GM12892 (cell line): Measurements from ENCODE around the gene PER2.

Experiments used
- DNase-seq: peaks from one replicate; pipeline ENCODE4 v3.0.0; 2011; ENCODE audit not compliant: insufficient read length
- FAIRE-seq: peaks from 2 replicates; lab custom pipeline; 2011; peaks lifted over from hg19 to GRCh38; lab: Jason Lieb, UNC
- POLR2A ChIP-seq: IDR thresholded peaks from 2 replicates; pipeline ENCODE4 v1.6.1; 2011; ENCODE audit warnings: low read depth, low read length, control low read depth
- POLR2AphosphoS5 ChIP-seq: IDR thresholded peaks from 2 replicates; pipeline ENCODE4 v1.6.1; 2011; ENCODE audit warnings: low read depth, low read length, control low read depth
- TAF1 ChIP-seq: IDR thresholded peaks from 2 replicates; pipeline ENCODE4 v1.6.1; 2011; ENCODE audit warnings: low read depth, mild to moderate bottlenecking, control low read depth, low read length, borderline replicate concordance

The PER2 gene

DNA sequence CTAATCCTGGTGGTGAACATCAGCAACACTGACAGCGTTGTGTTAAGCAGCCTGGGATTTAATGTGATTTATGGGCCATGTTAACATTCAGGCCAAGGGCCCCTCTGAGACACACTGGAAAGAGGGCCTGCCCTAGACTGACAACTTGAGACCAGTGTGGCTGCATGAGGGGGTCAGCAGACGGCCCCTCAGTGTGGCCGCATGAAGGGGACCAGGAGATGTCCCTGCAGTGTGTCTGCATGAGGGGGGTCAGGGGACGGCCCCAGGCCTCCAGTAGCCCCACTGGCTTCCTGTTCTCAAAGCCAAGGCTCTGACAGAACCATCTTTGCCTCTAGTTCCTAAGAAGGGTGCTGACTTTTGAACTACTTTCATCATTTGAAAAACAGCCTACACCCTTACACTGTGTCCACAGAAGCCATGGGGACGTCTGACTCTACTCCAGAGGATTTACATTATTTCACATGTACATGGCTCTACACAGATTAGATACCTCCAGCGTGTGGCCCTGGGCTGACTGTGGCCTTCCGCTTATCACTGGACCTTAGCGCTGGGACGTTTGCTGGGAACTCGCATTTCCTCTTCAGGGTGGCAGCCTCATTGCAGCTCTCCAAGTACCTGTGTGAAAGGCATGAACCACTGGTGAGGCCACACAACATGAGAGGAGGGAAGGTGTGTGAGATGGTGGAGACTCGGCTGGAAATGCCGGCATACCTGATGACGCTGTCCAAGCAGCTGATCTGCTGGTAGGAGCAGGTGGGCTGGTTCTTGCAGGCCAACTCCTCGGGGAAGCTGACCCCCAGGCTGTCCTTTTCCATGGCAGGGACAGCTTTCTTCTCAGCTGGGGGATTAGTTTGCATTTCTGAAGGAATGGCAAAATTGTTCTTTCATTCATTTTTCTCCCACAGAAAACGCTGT, 30.4 kb downstream of the PER2 start:
- no peak for TF ChIP-seq POLR2A
- no peak for TF ChIP-seq TAF1
- TF ChIP-seq POLR2AphosphoS5: no peak; the same call in 1 of the 2 replicates
- DNase-seq (no peak), FAIRE-seq (no peak)

GRCh38 chr2:238256594-238257104, 31.8 kb downstream of the PER2 start:
- TF ChIP-seq POLR2A: no peak
- no peak for TF ChIP-seq POLR2AphosphoS5
- no peak for TF ChIP-seq TAF1
- DNase-seq: peak; percentile 71
- no peak for FAIRE-seq

DNA sequence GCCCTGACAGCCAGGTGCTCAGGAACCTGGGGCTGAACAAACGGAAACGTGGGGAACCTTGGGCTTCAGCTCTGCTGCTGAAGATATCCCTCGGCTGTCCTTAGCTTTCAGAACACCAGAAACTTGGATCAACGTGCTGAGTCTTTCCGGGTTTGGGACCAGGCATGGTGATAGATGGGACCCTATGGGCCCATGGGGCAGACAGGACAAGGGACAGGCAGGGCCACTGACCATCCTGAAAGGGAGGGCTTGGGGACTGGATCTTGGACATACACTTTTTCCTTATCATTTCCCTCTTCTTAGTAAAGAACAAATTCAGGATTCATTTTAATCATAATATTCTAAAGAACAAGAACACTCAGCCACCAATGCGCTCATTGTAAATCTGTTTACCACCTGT, 32.3 kb downstream of the PER2 start:
- TF ChIP-seq POLR2A (no peak), POLR2AphosphoS5 (no peak), TAF1 (no peak)
- FAIRE-seq (no peak), DNase-seq (no peak)

- TF ChIP-seq TAF1: no peak
- no peak for TF ChIP-seq POLR2AphosphoS5
- TF ChIP-seq POLR2A: no peak
- FAIRE-seq (no peak), DNase-seq (no peak)
Observed at GRCh38 chr2:238255636-238256035, 32.8 kb downstream of the PER2 start.

DNA sequence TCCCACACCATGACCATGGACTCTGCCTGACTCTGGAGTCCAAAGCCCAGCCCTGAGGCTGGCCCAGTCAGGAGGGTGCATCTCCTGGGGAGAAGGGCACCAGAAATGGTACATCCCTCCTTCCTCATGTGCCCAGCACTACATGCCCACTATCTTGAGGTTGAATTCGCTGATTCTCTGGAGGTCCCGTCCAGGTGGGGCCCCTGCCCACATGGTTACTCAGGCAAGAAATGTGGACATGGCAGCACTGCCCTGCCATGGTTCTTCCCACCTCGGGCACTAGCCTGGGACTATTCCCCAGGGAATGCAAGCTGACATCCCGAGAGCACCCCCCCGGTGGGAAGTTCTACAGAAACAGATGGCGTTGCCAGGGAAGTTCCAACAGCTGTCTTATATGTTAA, 33.3 kb downstream of the PER2 start:
- FAIRE-seq: no peak
- no peak for TF ChIP-seq TAF1

GRCh38 chr2:238254095-238254723, 34.2 kb downstream of the PER2 start:
- no peak for FAIRE-seq
- no peak for DNase-seq
- TF ChIP-seq POLR2A (no peak), POLR2AphosphoS5 (no peak), TAF1 (no peak)

More for the DNA sequence above, 33.3 kb downstream of the PER2 start:
- DNase-seq: no peak

GRCh38 chr2:238252766-238253630, 35.4 kb downstream of the PER2 start:
- TF ChIP-seq POLR2A (no peak), TAF1 (no peak), POLR2AphosphoS5 (no peak)
- FAIRE-seq: no peak
- DNase-seq: no peak

DNA sequence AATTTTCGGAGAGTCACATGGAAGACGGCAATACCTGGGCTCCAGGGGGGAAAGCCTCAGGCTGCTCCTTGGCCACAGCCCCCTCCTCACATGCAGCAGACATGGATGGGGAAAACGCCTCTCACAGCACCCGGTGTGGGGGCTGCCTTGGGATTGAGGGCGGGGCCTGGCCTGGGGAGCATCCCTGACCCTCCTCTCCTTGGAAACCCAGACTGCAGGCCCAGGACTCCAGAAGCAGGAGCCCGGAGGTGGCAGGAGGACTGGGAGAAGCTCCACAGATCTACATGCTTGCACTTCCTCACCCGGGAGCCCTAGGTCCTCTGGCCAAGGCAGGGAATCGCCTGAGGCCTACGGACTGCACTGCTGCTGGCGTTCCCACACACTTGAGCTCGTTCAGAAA, 36.4 kb downstream of the PER2 start:
- DNase-seq (no peak), FAIRE-seq (no peak)
- TF ChIP-seq POLR2A (no peak), TAF1 (no peak), POLR2AphosphoS5 (no peak)

DNA sequence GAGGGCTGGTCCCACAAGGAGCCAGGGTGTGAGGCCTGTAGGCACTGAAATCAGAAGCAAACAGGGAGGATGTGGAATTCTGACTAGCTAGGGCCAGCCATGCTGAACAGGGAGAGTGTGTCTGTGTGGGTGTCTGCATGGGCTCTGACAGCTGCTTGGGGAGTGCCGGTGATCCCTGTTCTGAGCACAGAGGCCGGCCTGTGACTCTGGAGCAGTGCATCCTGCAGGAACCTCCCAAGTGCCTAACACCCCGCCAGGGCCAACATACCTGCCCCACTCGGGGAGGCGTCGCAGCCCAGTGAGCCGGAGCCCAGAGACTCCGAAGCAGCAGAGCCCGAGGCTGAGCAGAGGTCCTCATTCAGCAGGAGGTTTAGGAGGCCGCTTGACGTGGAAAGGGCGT, 37.1 kb downstream of the PER2 start:
- TF ChIP-seq POLR2AphosphoS5 (no peak), POLR2A (no peak), TAF1 (no peak)
- DNase-seq: no peak
- FAIRE-seq: no peak

DNA sequence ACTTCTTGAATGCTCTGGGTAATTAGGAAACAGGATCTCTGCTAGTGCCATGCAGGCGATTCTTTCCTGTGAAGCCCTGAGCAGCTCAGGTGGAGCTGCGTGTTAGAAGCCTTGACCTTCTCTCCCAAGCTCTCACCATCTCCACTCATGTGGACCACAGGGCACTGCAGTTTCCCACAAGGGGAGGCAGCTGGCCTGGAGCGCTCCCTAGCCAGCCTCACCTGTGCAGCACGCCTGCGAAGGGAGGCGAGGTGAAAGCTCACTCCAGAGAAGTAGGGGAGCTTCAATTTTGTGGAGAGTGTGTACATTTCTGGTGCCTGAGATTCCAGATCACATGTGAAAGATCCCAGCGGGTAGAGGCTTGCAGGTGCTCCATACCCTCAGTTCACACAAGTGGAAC, 37.5 kb downstream of the PER2 start:
- DNase-seq (no peak), FAIRE-seq (no peak)
- no peak for TF ChIP-seq POLR2A
- TF ChIP-seq TAF1: no peak
- no peak for TF ChIP-seq POLR2AphosphoS5

DNA sequence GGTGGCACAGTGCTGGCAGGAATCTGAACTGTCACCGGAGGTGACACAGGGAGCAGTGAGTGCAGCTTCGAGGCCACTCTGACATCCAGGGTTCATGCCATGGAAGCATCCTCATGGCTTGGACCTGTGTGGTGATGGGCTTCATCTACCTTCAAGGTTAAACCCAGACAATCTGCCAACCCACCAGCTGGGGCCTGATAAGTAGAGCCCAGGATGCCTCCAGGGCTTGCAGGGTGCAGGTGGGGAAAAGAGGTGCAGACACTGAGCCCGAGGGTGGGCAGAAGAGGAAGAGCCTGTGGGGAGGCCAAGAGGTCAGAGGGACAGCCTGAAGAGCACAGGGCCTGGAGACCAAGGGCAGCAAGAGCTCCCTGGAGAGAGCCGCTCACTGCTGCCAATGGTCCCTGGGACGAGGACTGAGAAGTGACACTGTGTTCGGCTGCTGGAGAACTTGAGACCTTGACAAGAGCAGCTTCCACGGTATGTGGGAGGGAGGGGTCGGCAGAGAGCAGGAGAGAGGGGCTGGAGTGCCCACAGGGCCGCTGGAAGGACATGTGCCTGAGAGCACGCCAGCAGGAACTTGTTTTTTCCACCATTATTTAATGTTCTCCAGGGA, 40.5 kb downstream of the PER2 start:
- FAIRE-seq (no peak), DNase-seq (no peak)
- TF ChIP-seq TAF1 (no peak), POLR2A (no peak), POLR2AphosphoS5 (no peak)
